Measurements from ENCODE around the gene DCANP1.
A peak's percentile ranks its signal among the peaks of the same experiment; 100 is the strongest.

The DCANP1 gene

GRCh38 chr5:135417083-135417482 is 30.1 kb downstream of the DCANP1 start:
- no peak for DNase-seq

- DNase-seq = no peak
Observed at GRCh38 chr5:135405082-135405481, 42.1 kb downstream of the DCANP1 start.

GRCh38 chr5:135402031-135402430 is 45.1 kb downstream of the DCANP1 start:
- DNase-seq = no peak

GRCh38 chr5:135400866-135401265 is 46.3 kb downstream of the DCANP1 start:
- no peak for DNase-seq

GRCh38 chr5:135399794-135400542 is 47.2 kb downstream of the DCANP1 start:
- no peak for DNase-seq

GRCh38 chr5:135398855-135399793 is 48.0 kb downstream of the DCANP1 start, which contains the start of gene MACROH2A1:
TSS of gene MACROH2A1 (minus strand) at chr5:135399231. CDS start at chr5:135389093, 10,138 bp downstream.
- peak; percentile 83 for DNase-seq

- peak; percentile 52 for DNase-seq
Observed at GRCh38 chr5:135398160-135398854, 48.8 kb downstream of the DCANP1 start.

- DNase-seq = no peak
Observed at GRCh38 chr5:135397084-135397483, 50.1 kb downstream of the DCANP1 start.

- no peak for DNase-seq
Observed at GRCh38 chr5:135396459-135397055, 50.6 kb downstream of the DCANP1 start.

GRCh38 chr5:135395866-135396265 is 51.3 kb downstream of the DCANP1 start:
- DNase-seq = no peak

GRCh38 chr5:135395451-135395850 is 51.7 kb downstream of the DCANP1 start:
- no peak for DNase-seq
